IMR-90 (cell line): ENCODE measurements around the gene STK17B. TPM values are rescaled to one million over a fixed set of nuclear protein-coding genes. Genes with fewer than 3 reads are reported as not detected.

Source experiments
- ATAC-seq: fragments of 200-7000 bp; cut with Tn5 transposase; 2 replicates; pipeline ENCODE4 v1.9.1; 2020; ENCODE audit warnings: low read depth, mild to moderate bottlenecking, moderate library complexity
- BruUV-seq: library from RNA; stranded (reverse); fragments of 400-500 nt; replicated peaks from 2 replicates; lab custom pipeline; 2021; lab: Mats Ljungman, UMichigan
- CTCF ChIA-PET: fragments of 300-600 bp; formaldehyde crosslinking; extraction: SDS; loops from one replicate; lab custom pipeline; 2021; ENCODE audit warnings: antibody characterized with exemption; lab: Yijun Ruan, JAX
- POLR2A ChIA-PET: fragments of 300-600 bp; sonication (Branson Sonifier 250); formaldehyde crosslinking; loops from one replicate; lab custom pipeline; 2022; ENCODE audit warnings: antibody characterized with exemption; ENCODE audit not compliant: unreplicated experiment; lab: Charles Lee
- DNase-seq: peaks from one replicate; pipeline ENCODE4 v3.0.0; 2013
- H2AFZ ChIP-seq: replicated peaks from 2 replicates; pipeline ENCODE3; 2013; ENCODE audit warnings: low read length, mild to moderate bottlenecking; ENCODE audit not compliant: poor library complexity
- H2AK5ac ChIP-seq: 2 replicates; pipeline ENCODE4 v1.6.1; 2013; ENCODE audit warnings: low read depth, low read length, inconsistent platforms
- H2AK9ac ChIP-seq: replicated peaks from 2 replicates; pipeline ENCODE3; 2013; ENCODE audit warnings: mild to moderate bottlenecking, low read depth, low read length, moderate library complexity; ENCODE audit not compliant: poor library complexity
- H2BK120ac ChIP-seq: 2 replicates; pipeline ENCODE4 v1.6.1; 2013; ENCODE audit warnings: low read depth, low read length, inconsistent platforms
- H2BK15ac ChIP-seq: 3 replicates; pipeline ENCODE4 v1.6.1; 2013; ENCODE audit warnings: low read depth, low read length, inconsistent platforms
- H2BK20ac ChIP-seq: 2 replicates; pipeline ENCODE4 v1.6.1; 2013; ENCODE audit warnings: low read depth, mild to moderate bottlenecking, inconsistent platforms, low read length, moderate library complexity
- H2BK5ac ChIP-seq: 2 replicates; pipeline ENCODE4 v1.6.1; 2013; ENCODE audit warnings: mild to moderate bottlenecking, low read depth, low read length, inconsistent platforms; ENCODE audit not compliant: poor library complexity, severe bottlenecking
- H3K14ac ChIP-seq: replicated peaks from 2 replicates; pipeline ENCODE4 v1.6.1; 2013; ENCODE audit warnings: low read depth, low read length, inconsistent platforms
- H3K18ac ChIP-seq: 2 replicates; pipeline ENCODE4 v1.6.1; 2013; ENCODE audit warnings: low read depth, low read length, control low read depth
- H3K23ac ChIP-seq: 2 replicates; pipeline ENCODE4 v1.6.1; 2013; ENCODE audit warnings: low read depth, low read length, inconsistent platforms
- H3K27ac ChIP-seq: 2 replicates; pipeline ENCODE4 v1.5.1; 2013; ENCODE audit warnings: mild to moderate bottlenecking, control low read depth, low read length; ENCODE audit not compliant: insufficient read depth
- H3K27me3 ChIP-seq: 2 replicates; pipeline ENCODE4 v1.6.1; 2013; ENCODE audit warnings: low read length; ENCODE audit not compliant: control insufficient read depth, insufficient read depth
- H3K36me3 ChIP-seq: 2 replicates; pipeline ENCODE4 v1.6.1; 2013; ENCODE audit warnings: low read length, mixed read lengths; ENCODE audit not compliant: control insufficient read depth, insufficient read depth
- H3K4ac ChIP-seq: 2 replicates; pipeline ENCODE4 v1.6.1; 2013; ENCODE audit warnings: low read depth, low read length, inconsistent platforms
- H3K4me1 ChIP-seq: 2 replicates; pipeline ENCODE4 v1.6.1; 2013; ENCODE audit warnings: low read length, mixed read lengths; ENCODE audit not compliant: control insufficient read depth, insufficient read depth
- H3K4me2 ChIP-seq: 2 replicates; pipeline ENCODE4 v1.6.1; 2013; ENCODE audit warnings: low read depth, mild to moderate bottlenecking, control low read depth, low read length, moderate library complexity
- H3K4me3 ChIP-seq: 2 replicates; pipeline ENCODE4 v1.5.1; 2013; ENCODE audit warnings: low read depth, mild to moderate bottlenecking, control low read depth, low read length, moderate library complexity; ENCODE audit not compliant: insufficient read depth
- H3K56ac ChIP-seq: 2 replicates; pipeline ENCODE4 v1.6.1; 2013; ENCODE audit warnings: low read length, inconsistent platforms; ENCODE audit not compliant: insufficient read depth; ENCODE audit errors: extremely low read depth
- H3K79me1 ChIP-seq, 2 experiments: 2 replicates each; pipeline ENCODE4 v1.6.1; 2013; ENCODE audit warnings: low read length in 2 of 2, inconsistent platforms in 1 of 2, low read depth in 1 of 2
- H3K9ac ChIP-seq: 2 replicates; pipeline ENCODE4 v1.6.1; 2013; ENCODE audit warnings: low read depth, low read length, control low read depth
- H3K9me1 ChIP-seq: 2 replicates; pipeline ENCODE4 v1.6.1; 2013; ENCODE audit warnings: low read length, inconsistent platforms; ENCODE audit not compliant: insufficient read depth
- H3K9me3 ChIP-seq: 2 replicates; pipeline ENCODE4 v1.6.1; 2013; ENCODE audit warnings: low read length; ENCODE audit not compliant: control insufficient read depth, insufficient read depth
- H4K20me1 ChIP-seq: 2 replicates; pipeline ENCODE4 v1.6.1; 2013; ENCODE audit warnings: low read length, inconsistent platforms; ENCODE audit not compliant: insufficient read depth
- H4K5ac ChIP-seq: 2 replicates; pipeline ENCODE4 v1.6.1; 2013; ENCODE audit warnings: mild to moderate bottlenecking, low read depth, low read length, control low read depth
- H4K8ac ChIP-seq, 2 experiments: 2 replicates each; pipeline ENCODE4 v1.6.1; 2013; ENCODE audit warnings: low read depth in 2 of 2, low read length in 2 of 2, control low read depth in 1 of 2, inconsistent platforms in 1 of 2
- H4K91ac ChIP-seq: 2 replicates; pipeline ENCODE4 v1.6.1; 2013; ENCODE audit warnings: low read depth, low read length, inconsistent platforms; ENCODE audit not compliant: insufficient read depth
- BHLHE40 ChIP-seq: fragments of 150-350 bp; IDR thresholded peaks from 2 replicates; pipeline ENCODE4 v1.6.1; 2016; ENCODE audit warnings: mild to moderate bottlenecking, low read depth, low read length
- CEBPB ChIP-seq: IDR thresholded peaks from 2 replicates; pipeline ENCODE4 v1.6.1; 2012; ENCODE audit warnings: low read depth, low read length, improper control_type of control experiment
- CHD1 ChIP-seq: IDR thresholded peaks from 2 replicates; pipeline ENCODE4 v1.6.1; 2012; ENCODE audit warnings: low read depth, low read length, improper control_type of control experiment
- CTCF ChIP-seq: conservative IDR thresholded peaks from 2 replicates; pipeline ENCODE4 v1.5.1; 2012; ENCODE audit warnings: mild to moderate bottlenecking, low read depth, low read length, improper control_type of control experiment
- FOS ChIP-seq: fragments of 150-350 bp; IDR thresholded peaks from 2 replicates; pipeline ENCODE4 v1.6.1; 2016; ENCODE audit warnings: low read depth, low read length
- MAFK ChIP-seq: IDR thresholded peaks from 2 replicates; pipeline ENCODE4 v1.6.1; 2012; ENCODE audit warnings: low read depth, low read length, improper control_type of control experiment
- MAZ ChIP-seq: IDR thresholded peaks from 2 replicates; pipeline ENCODE4 v1.6.1; 2012; ENCODE audit warnings: low read depth, mild to moderate bottlenecking, low read length, improper control_type of control experiment, moderate library complexity, borderline replicate concordance
- MXI1 ChIP-seq: IDR thresholded peaks from 2 replicates; pipeline ENCODE4 v1.6.1; 2012; ENCODE audit warnings: low read depth, mild to moderate bottlenecking, low read length, moderate library complexity, borderline replicate concordance
- NFE2L2 ChIP-seq: fragments of 150-350 bp; IDR thresholded peaks from 2 replicates; pipeline ENCODE4 v1.6.1; 2016; ENCODE audit warnings: low read depth, mild to moderate bottlenecking, low read length
- POLR2A ChIP-seq: IDR thresholded peaks from 2 replicates; pipeline ENCODE4 v1.6.1; 2012; ENCODE audit warnings: mild to moderate bottlenecking, low read depth, low read length
- RAD21 ChIP-seq: IDR thresholded peaks from 2 replicates; pipeline ENCODE4 v1.6.1; 2012; ENCODE audit warnings: low read length, improper control_type of control experiment
- RCOR1 ChIP-seq: IDR thresholded peaks from 2 replicates; pipeline ENCODE4 v1.6.1; 2012; ENCODE audit warnings: mild to moderate bottlenecking, low read length, improper control_type of control experiment; ENCODE audit not compliant: insufficient replicate concordance
- RFX5 ChIP-seq: IDR thresholded peaks from 2 replicates; pipeline ENCODE4 v1.8.0; 2012; ENCODE audit warnings: low read depth, mild to moderate bottlenecking, low read length, moderate library complexity
- SMC3 ChIP-seq: fragments of 150-350 bp; IDR thresholded peaks from 2 replicates; pipeline ENCODE4 v1.6.1; 2016; ENCODE audit warnings: low read depth, mild to moderate bottlenecking, antibody characterized with exemption, low read length, moderate library complexity
- WGBS, 2 experiments: methylation state at CpG; one replicate each; pipeline versions ENCODE4 v1.1.5 to v1.1.7; 2013; ENCODE audit warnings: missing lambda C conversion rate in 2 of 2; ENCODE audit not compliant: insufficient read length in 1 of 2; ENCODE audit errors: extremely low coverage in 2 of 2; 5-methylcytosine and 5-hydroxymethylcytosine counted together
- dilution Hi-C: fragments of 300-500 bp; cut with HindIII; formaldehyde crosslinking; loops from one replicate; pipeline ENCODE4 v1.14.3; 2018; ENCODE audit warnings: low sequenced_read_pairs; ENCODE audit not compliant: unreplicated experiment
- in situ Hi-C: fragments of 300-500 bp; cut with MboI; formaldehyde crosslinking; loops from 3 replicates; pipeline ENCODE4 v1.14.3; 2019; ENCODE audit warnings: low sequenced_read_pairs, inconsistent platforms, mixed read lengths
- intact Hi-C: fragments of 100-400 bp; cut with micrococcal nuclease; formaldehyde crosslinking; loops from 2 replicates; pipeline ENCODE4 v1.10.0; 2022
- polyA plus RNA-seq, 3 experiments: library from polyadenylated mRNA; depleted of rRNA; stranded (reverse); fragments of >200 nt; gene quantifications; 2 replicates each; pipeline ENCODE4 v1.2.3, GENCODE V29; 2012; ENCODE audit warnings: low replicate concordance in 1 of 3
- total RNA-seq: library from RNA; depleted of rRNA; stranded (reverse); fragments of >200 nt; gene quantifications from 2 replicates; pipeline ENCODE4 v1.2.3, GENCODE V29; 2012
- TF ChIP-seq, protein P1 (sequence below): fragments of 150-350 bp; IDR thresholded peaks from 2 replicates; pipeline ENCODE4 v1.6.1; 2016; ENCODE audit warnings: low read depth, mild to moderate bottlenecking, low read length, moderate library complexity, borderline replicate concordance
- TF ChIP-seq, protein P2 (sequence below): fragments of 150-350 bp; IDR thresholded peaks from 2 replicates; pipeline ENCODE4 v1.6.1; 2017; ENCODE audit warnings: mild to moderate bottlenecking, antibody characterized with exemption, low read length, low read depth

Gene STK17B
- total and polyA plus RNA-seq, 2 of the 4 experiments (the other 2 are of a cell fraction) = 7.5 to 48.9 TPM

DNA sequence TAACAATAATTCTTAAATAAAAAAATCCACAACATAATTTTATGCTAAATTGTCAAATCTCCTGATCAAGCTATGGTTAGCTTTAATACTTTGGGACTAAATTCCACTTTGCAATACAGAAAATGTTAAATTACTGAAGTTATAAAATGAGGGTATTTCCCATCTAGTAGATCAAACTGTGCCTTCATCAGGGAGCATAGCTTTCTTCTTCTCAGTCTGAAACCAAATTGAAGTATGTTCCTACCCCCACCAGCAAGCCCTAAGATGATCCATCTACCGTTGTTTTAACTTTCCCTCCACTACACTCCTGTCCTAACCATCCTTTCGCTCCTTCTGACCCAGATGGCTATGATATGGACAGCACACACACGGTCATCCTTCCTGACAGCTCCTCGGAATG, 24.4 kb upstream of the STK17B start:
- no peak for DNase-seq
- ChIA-PET POLR2A (no interaction called here), CTCF (interaction anchor here (1.0 kb wide), 1 partner anchor 13 kb away, joined by 3 read pairs; no protein-coding TSS in a partner anchor)
- no peak overlapping the region for H3K14ac ChIP-seq
- TF ChIP-seq FOS (no peak), MXI1 (no peak), CTCF (no peak), NFE2L2 (no peak), POLR2A (no peak), CEBPB (no peak), MAZ (no peak), SMC3 (no peak), RAD21 (no peak), BHLHE40 (no peak), RCOR1 (no peak), CHD1 (no peak), MAFK (no peak), RFX5 (no peak)
- TF ChIP-seq, protein P1, sequence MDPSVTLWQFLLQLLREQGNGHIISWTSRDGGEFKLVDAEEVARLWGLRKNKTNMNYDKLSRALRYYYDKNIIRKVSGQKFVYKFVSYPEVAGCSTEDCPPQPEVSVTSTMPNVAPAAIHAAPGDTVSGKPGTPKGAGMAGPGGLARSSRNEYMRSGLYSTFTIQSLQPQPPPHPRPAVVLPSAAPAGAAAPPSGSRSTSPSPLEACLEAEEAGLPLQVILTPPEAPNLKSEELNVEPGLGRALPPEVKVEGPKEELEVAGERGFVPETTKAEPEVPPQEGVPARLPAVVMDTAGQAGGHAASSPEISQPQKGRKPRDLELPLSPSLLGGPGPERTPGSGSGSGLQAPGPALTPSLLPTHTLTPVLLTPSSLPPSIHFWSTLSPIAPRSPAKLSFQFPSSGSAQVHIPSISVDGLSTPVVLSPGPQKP = no peak
- TF ChIP-seq, protein P2, sequence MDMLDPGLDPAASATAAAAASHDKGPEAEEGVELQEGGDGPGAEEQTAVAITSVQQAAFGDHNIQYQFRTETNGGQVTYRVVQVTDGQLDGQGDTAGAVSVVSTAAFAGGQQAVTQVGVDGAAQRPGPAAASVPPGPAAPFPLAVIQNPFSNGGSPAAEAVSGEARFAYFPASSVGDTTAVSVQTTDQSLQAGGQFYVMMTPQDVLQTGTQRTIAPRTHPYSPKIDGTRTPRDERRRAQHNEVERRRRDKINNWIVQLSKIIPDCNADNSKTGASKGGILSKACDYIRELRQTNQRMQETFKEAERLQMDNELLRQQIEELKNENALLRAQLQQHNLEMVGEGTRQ = no peak
- no peaks in the 10 kb centered on the region for H3K36me3 ChIP-seq
- intact Hi-C loops = no loop called here
- H2AFZ ChIP-seq = peak overlapping the region; percentile 34
- H4K8ac ChIP-seq = no peak overlapping the region
- H4K91ac ChIP-seq = no peak overlapping the region
- dilution Hi-C loops = no loop called here
- H3K4me1 ChIP-seq = no peaks in the 10 kb centered on the region
- no peaks in the 10 kb centered on the region for H3K79me1 ChIP-seq
- H3K23ac ChIP-seq = no peak overlapping the region
- H2BK120ac ChIP-seq = no peak overlapping the region
- 75% methylated on average over 2 of the region's 4 CpGs; no CpG with 5 or more reads in 1 of the 2 experiments for WGBS, 2 experiments
- no peak overlapping the region for H4K5ac ChIP-seq
- no peak overlapping the region for H3K18ac ChIP-seq
- H3K27ac ChIP-seq = no peak overlapping the region
- no peak overlapping the region for H3K4me3 ChIP-seq
- no peak overlapping the region for H2AK9ac ChIP-seq
- no peak overlapping the region for H2AK5ac ChIP-seq
- in situ Hi-C loops = no loop called here
- no peaks in the 10 kb centered on the region for H4K20me1 ChIP-seq
- no peak overlapping the region for H2BK15ac ChIP-seq
- H2BK5ac ChIP-seq = no peak overlapping the region
- H3K4ac ChIP-seq = no peak overlapping the region
- H3K9ac ChIP-seq = no peak overlapping the region
- no peaks in the 10 kb centered on the region for H3K9me1 ChIP-seq
- H3K27me3 ChIP-seq = no peaks in the 10 kb centered on the region
- ATAC-seq = no peak
- H2BK20ac ChIP-seq = no peak overlapping the region
- no TSS peak for BruUV-seq
- H3K9me3 ChIP-seq = no peaks in the 10 kb centered on the region
- H3K56ac ChIP-seq = no peak overlapping the region
- H3K4me2 ChIP-seq = no peak overlapping the region
